COLO668 (cell line): ENCODE results near the gene NSG2.

Source experiments
- DNase-seq: peaks from one replicate; lab custom pipeline; 2025; ENCODE audit not compliant: unreplicated experiment; lab: John Stamatoyannopoulos, UW

NSG2 gene

GRCh38 chr5:174045470-174046025, at the start of gene NSG2:
Gene NSG2 (plus strand): TSS chr5:174045706. CDS start chr5:174046756, 1,050 bp downstream.
- DNase-seq, result peak; percentile 85

GRCh38 chr5:173997331-173997730, 48.2 kb upstream of the NSG2 start:
- no peak for DNase-seq

- DNase-seq, result no peak
Measured at GRCh38 chr5:173998531-173998930, 47.0 kb upstream of the NSG2 start.

- no peak for DNase-seq
Measured at GRCh38 chr5:174000076-174000475, 45.4 kb upstream of the NSG2 start.

GRCh38 chr5:174003795-174004194, 41.7 kb upstream of the NSG2 start:
- DNase-seq, result no peak

GRCh38 chr5:174008922-174009321, 36.6 kb upstream of the NSG2 start:
- no peak for DNase-seq

GRCh38 chr5:174010365-174010764, 35.1 kb upstream of the NSG2 start:
- DNase-seq, result no peak

GRCh38 chr5:174011441-174011840, 34.1 kb upstream of the NSG2 start:
- DNase-seq, result no peak

- DNase-seq, result peak; percentile 38
Measured at GRCh38 chr5:174020069-174020927, 25.2 kb upstream of the NSG2 start.

GRCh38 chr5:174020928-174021304, 24.6 kb upstream of the NSG2 start:
- DNase-seq, result no peak

- DNase-seq, result no peak
Measured at GRCh38 chr5:174022384-174023095, 23.0 kb upstream of the NSG2 start.

- no peak for DNase-seq
Measured at GRCh38 chr5:174030286-174030685, 15.2 kb upstream of the NSG2 start.

- no peak for DNase-seq
Measured at GRCh38 chr5:174044466-174045254, 846 bp upstream of the NSG2 start.

- DNase-seq, result peak; percentile 2
Measured at GRCh38 chr5:174046558-174046957, 1.1 kb downstream of the NSG2 start.

- no peak for DNase-seq
Measured at GRCh38 chr5:174047472-174048099, 2.1 kb downstream of the NSG2 start.

GRCh38 chr5:174052636-174053035, 7.1 kb downstream of the NSG2 start:
- no peak for DNase-seq

- DNase-seq, result no peak
Measured at GRCh38 chr5:174053905-174054304, 8.4 kb downstream of the NSG2 start.

- peak; percentile 25 for DNase-seq
Measured at GRCh38 chr5:174056064-174056847, 10.8 kb downstream of the NSG2 start.

- DNase-seq, result no peak
Measured at GRCh38 chr5:174057206-174057605, 11.7 kb downstream of the NSG2 start.
